ENCODE measurements around the gene DCAF7. TPM values are rescaled to one million over a fixed set of nuclear protein-coding genes. Genes with fewer than 3 reads are reported as not detected.

Gene DCAF7
- total RNA-seq, 2 experiments from 2014 or later = 135 to 139 TPM

- H3K36me3 Mint-ChIP-seq (ENCODE audit: low read depth) = no peaks in the 10 kb centered on the region
- H3K9me3 Mint-ChIP-seq = no peaks in the 10 kb centered on the region
- H3K27ac Mint-ChIP-seq = no peak overlapping the region
- H3K4me3 Mint-ChIP-seq = no peak overlapping the region
- H3K27me3 Mint-ChIP-seq = peaks cover 18% of the 10 kb centered on the region
- no peak for DNase-seq
- ChIA-PET POLR2A (no interaction called here), CTCF (interaction anchor here (0.8 to 2.2 kb wide), 5 partner anchors 8 to 119 kb away, joined by 3 to 9 read pairs (median 3); partner anchors contain the start of gene DCAF7)
- peaks cover 2% of the 10 kb centered on the region for H3K4me1 Mint-ChIP-seq
Measured at GRCh38 chr17:63542942-63543821, 7.1 kb upstream of the DCAF7 start.

- Mint-ChIP-seq H3K4me3 (no peak overlapping the region), H3K27ac (no peak overlapping the region), H3K4me1 (no peaks in the 10 kb centered on the region), H3K36me3 (ENCODE audit: low read depth) (no peaks in the 10 kb centered on the region), H3K27me3 (peaks cover 11% of the 10 kb centered on the region), H3K9me3 (no peaks in the 10 kb centered on the region)
- CTCF ChIA-PET = interaction anchor here (0.8 to 2.2 kb wide), 6 partner anchors 7 to 17 kb away, joined by 3 to 9 read pairs (median 4); partner anchors contain the start of gene DCAF7
- POLR2A ChIA-PET = no interaction called here
- DNase-seq = no peak
Measured at GRCh38 chr17:63543822-63544420, 6.4 kb upstream of the DCAF7 start.

- ChIA-PET POLR2A (no interaction called here), CTCF (interaction anchor here (0.6 to 1.5 kb wide), 5 partner anchors 11 to 66 kb away, joined by 3 to 7 read pairs (median 3); no protein-coding TSS in a partner anchor)
- no peaks in the 10 kb centered on the region for H3K36me3 Mint-ChIP-seq (ENCODE audit: low read depth)
Measured at GRCh38 chr17:63544467-63545301, 5.6 kb upstream of the DCAF7 start.

GRCh38 chr17:63546308-63547082 lies 3.8 kb upstream of the DCAF7 start:
- CTCF ChIA-PET = interaction anchor here (0.6 to 1.0 kb wide), 4 partner anchors 19 to 288 kb away, joined by 3 to 5 read pairs (median 4); no protein-coding TSS in a partner anchor
- Mint-ChIP-seq H3K36me3 (ENCODE audit: low read depth) (peaks cover 6% of the 10 kb centered on the region), H3K27me3 (no peaks in the 10 kb centered on the region), H3K4me3 (no peak overlapping the region), H3K4me1 (peaks cover 4% of the 10 kb centered on the region), H3K27ac (no peak overlapping the region), H3K9me3 (no peaks in the 10 kb centered on the region)
- POLR2A ChIA-PET = no interaction called here
- DNase-seq = no peak

More at GRCh38 chr17:63544467-63545301, 5.6 kb upstream of the DCAF7 start:
- Mint-ChIP-seq H3K4me1 (peaks cover 2% of the 10 kb centered on the region), H3K4me3 (no peak overlapping the region), H3K9me3 (no peaks in the 10 kb centered on the region), H3K27ac (no peak overlapping the region), H3K27me3 (peaks cover 3% of the 10 kb centered on the region)
- no peak for DNase-seq

DNA sequence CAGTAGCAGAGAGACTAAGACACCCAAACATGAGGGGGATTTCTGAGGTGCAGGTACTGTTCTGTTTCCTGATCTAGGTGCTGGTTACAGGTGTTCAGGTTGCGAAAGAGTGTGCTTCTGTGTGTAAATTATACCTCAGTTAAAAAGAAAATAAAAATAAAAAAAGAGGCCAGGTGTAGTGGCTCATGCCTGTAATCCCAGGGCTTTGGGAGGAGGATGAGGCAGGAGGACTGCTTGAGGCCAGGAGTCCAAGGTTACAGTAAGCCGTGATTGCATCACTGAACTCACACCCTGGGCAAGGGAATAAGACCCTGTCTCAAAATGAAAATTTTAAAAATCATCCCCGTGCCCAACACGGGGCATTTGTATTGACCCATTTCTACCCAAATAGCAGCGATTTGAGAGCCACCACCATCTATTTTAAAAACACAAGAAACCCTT lies 3.2 kb upstream of the DCAF7 start:
- POLR2A ChIA-PET = no interaction called here
- Mint-ChIP-seq H3K36me3 (ENCODE audit: low read depth) (peaks cover 9% of the 10 kb centered on the region), H3K4me1 (peaks cover 7% of the 10 kb centered on the region), H3K4me3 (no peak overlapping the region), H3K27me3 (no peaks in the 10 kb centered on the region), H3K27ac (no peak overlapping the region), H3K9me3 (no peaks in the 10 kb centered on the region)
- CTCF ChIA-PET = no interaction called here
- DNase-seq = no peak

- Mint-ChIP-seq H3K4me3 (peak overlapping the region; percentile 92), H3K36me3 (ENCODE audit: low read depth) (peaks cover 18% of the 10 kb centered on the region), H3K27me3 (no peaks in the 10 kb centered on the region), H3K9me3 (no peaks in the 10 kb centered on the region), H3K27ac (peak overlapping the region; percentile 97), H3K4me1 (peaks cover 28% of the 10 kb centered on the region)
- POLR2A ChIA-PET = interaction anchor here (1.9 kb wide), 1 partner anchor 52 kb away, joined by 6 read pairs; no protein-coding TSS in a partner anchor
- no peak for DNase-seq
- CTCF ChIA-PET = interaction anchor here (0.6 to 1.3 kb wide), 6 partner anchors 8 to 340 kb away, joined by 3 to 5 read pairs (median 3); partner anchors contain the start of gene PSMC5
Measured at GRCh38 chr17:63549289-63549945, 860 bp upstream of the DCAF7 start.

GRCh38 chr17:63550817-63551639 lies 751 bp downstream of the DCAF7 start:
- Mint-ChIP-seq H3K4me1 (peaks cover 40% of the 10 kb centered on the region), H3K36me3 (ENCODE audit: low read depth) (peaks cover 32% of the 10 kb centered on the region), H3K27me3 (no peaks in the 10 kb centered on the region), H3K4me3 (peak overlapping the region; percentile 92), H3K9me3 (no peaks in the 10 kb centered on the region), H3K27ac (peak overlapping the region; percentile 97)
- ChIA-PET POLR2A (interaction anchor here (0.5 to 1.9 kb wide), 6 partner anchors 15 to 826 kb away, joined by 3 to 6 read pairs (median 4); partner anchors contain the start of gene ICAM2), CTCF (interaction anchor here (1.9 to 2.1 kb wide), 2 partner anchors 8 to 60 kb away, joined by 9 to 10 read pairs; no protein-coding TSS in a partner anchor)
- DNase-seq = peak; percentile 24

- Mint-ChIP-seq H3K4me3 (peak overlapping the region; percentile 92), H3K4me1 (peaks cover 47% of the 10 kb centered on the region)
Measured at GRCh38 chr17:63552211-63552610, 1.9 kb downstream of the DCAF7 start.

DNA sequence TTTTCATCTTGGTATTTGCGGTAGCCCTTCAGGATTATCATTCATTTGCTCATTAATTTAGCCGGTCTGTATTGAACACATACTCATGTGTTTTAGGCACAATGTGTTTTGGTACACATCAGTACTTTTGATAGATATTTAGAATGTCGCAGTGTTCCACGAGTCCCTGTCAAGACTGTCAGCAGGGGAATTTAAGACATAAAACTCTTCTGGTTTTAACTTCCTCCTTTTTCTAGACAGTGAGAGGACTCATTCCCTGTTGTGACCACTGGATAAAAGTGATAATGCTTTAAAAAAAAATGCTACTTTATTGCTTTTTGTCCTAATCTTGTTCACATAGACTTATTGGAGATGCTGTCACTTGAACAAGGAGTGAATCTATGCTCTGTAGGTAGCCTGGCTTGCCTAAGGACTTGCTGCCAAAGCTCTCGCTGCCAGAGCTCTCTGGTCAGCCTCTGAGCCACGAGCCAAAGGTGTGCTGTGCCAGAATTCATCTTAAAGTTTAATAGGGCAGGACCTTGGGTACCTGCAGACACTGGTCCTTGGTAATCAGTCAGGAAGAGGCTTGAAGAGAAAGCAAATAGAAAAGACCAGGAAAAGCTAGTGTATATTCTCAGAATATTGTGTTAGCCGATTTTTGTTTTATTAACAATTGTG lies 5.4 kb downstream of the DCAF7 start:
- ChIA-PET POLR2A (no interaction called here), CTCF (interaction anchor here (1.0 kb wide), 1 partner anchor 11 kb away, joined by 3 read pairs; no protein-coding TSS in a partner anchor)
- Mint-ChIP-seq H3K4me3 (no peak overlapping the region), H3K36me3 (ENCODE audit: low read depth) (peaks cover 43% of the 10 kb centered on the region), H3K9me3 (peaks cover 6% of the 10 kb centered on the region), H3K27me3 (no peaks in the 10 kb centered on the region), H3K27ac (no peak overlapping the region), H3K4me1 (peaks cover 49% of the 10 kb centered on the region)
- no peak for DNase-seq

More at GRCh38 chr17:63552211-63552610, 1.9 kb downstream of the DCAF7 start:
- ChIA-PET CTCF (interaction anchor here (0.6 to 2.1 kb wide), 4 partner anchors 14 to 97 kb away, joined by 4 to 10 read pairs (median 4); no protein-coding TSS in a partner anchor), POLR2A (interaction anchor here (0.7 kb wide), 1 partner anchor 59 kb away, joined by 3 read pairs; no protein-coding TSS in a partner anchor)
- Mint-ChIP-seq H3K36me3 (ENCODE audit: low read depth) (peaks cover 43% of the 10 kb centered on the region), H3K9me3 (peaks cover 3% of the 10 kb centered on the region), H3K27me3 (no peaks in the 10 kb centered on the region), H3K27ac (peak overlapping the region; percentile 60)
- no peak for DNase-seq

GRCh38 chr17:63557416-63557815 lies 7.1 kb downstream of the DCAF7 start:
- Mint-ChIP-seq H3K4me1 (peaks cover 46% of the 10 kb centered on the region), H3K27ac (no peak overlapping the region), H3K27me3 (no peaks in the 10 kb centered on the region), H3K9me3 (peaks cover 6% of the 10 kb centered on the region), H3K36me3 (ENCODE audit: low read depth) (peaks cover 35% of the 10 kb centered on the region), H3K4me3 (no peak overlapping the region)
- ChIA-PET CTCF (interaction anchor here (1.1 to 1.4 kb wide), 2 partner anchors 12 to 13 kb away, joined by 3 read pairs; no protein-coding TSS in a partner anchor), POLR2A (no interaction called here)
- DNase-seq = no peak
